ENCODE results near the gene PRDM11.

The PRDM11 gene

GRCh38 chr11:45267652-45268299 is 121.3 kb downstream of the PRDM11 start:
- TF ChIP-seq ZFX (IDR thresholded peaks at IDR 0.05) (no peak), CTCF (conservative IDR thresholded peaks at IDR 0.05) (no peak)
- H3K27ac ChIP-seq: no peak overlapping the region

GRCh38 chr11:45269678-45270077 is 123.2 kb downstream of the PRDM11 start:
- TF ChIP-seq CTCF (conservative IDR thresholded peaks at IDR 0.05): no peak
- no peak for TF ChIP-seq ZFX (IDR thresholded peaks at IDR 0.05)
- no peak overlapping the region for H3K27ac ChIP-seq

- TF ChIP-seq CTCF (conservative IDR thresholded peaks at IDR 0.05): no peak
- no peak for TF ChIP-seq ZFX (IDR thresholded peaks at IDR 0.05)
- H3K27ac ChIP-seq: no peak overlapping the region
Measured at GRCh38 chr11:45270946-45271716, 124.7 kb downstream of the PRDM11 start.

GRCh38 chr11:45272701-45273100 is 126.3 kb downstream of the PRDM11 start:
- no peak for TF ChIP-seq CTCF (conservative IDR thresholded peaks at IDR 0.05)
- no peak for TF ChIP-seq ZFX (IDR thresholded peaks at IDR 0.05)
- H3K27ac ChIP-seq: no peak overlapping the region

- TF ChIP-seq ZFX (IDR thresholded peaks at IDR 0.05): no peak
- no peak for TF ChIP-seq CTCF (conservative IDR thresholded peaks at IDR 0.05)
Measured at GRCh38 chr11:45273509-45273908, 127.1 kb downstream of the PRDM11 start.

GRCh38 chr11:45274206-45274605 is 127.8 kb downstream of the PRDM11 start:
- no peak overlapping the region for H3K27ac ChIP-seq
- TF ChIP-seq ZFX (IDR thresholded peaks at IDR 0.05): no peak
- TF ChIP-seq CTCF (conservative IDR thresholded peaks at IDR 0.05): no peak

More at GRCh38 chr11:45273509-45273908, 127.1 kb downstream of the PRDM11 start:
- no peak overlapping the region for H3K27ac ChIP-seq

GRCh38 chr11:45275828-45276227 is 129.4 kb downstream of the PRDM11 start:
- no peak overlapping the region for H3K27ac ChIP-seq
- TF ChIP-seq ZFX (IDR thresholded peaks at IDR 0.05) (no peak), CTCF (conservative IDR thresholded peaks at IDR 0.05) (no peak)

Data from C4-2B (cell line).